ENCODE measurements around the gene BRK1. TPM values are rescaled to one million over a fixed set of nuclear protein-coding genes. Genes with fewer than 3 reads are reported as not detected.
A peak's percentile ranks its signal among the peaks of the same experiment; 100 is the strongest.

The BRK1 gene
- total and polyA plus RNA-seq, 9 of the 15 experiments (the other 6 are each of a cell fraction or from before 2014, with no cell fraction given) = 105 to 634 (median 250) TPM

GRCh38 chr3:10115326-10116137 lies at the start of gene BRK1 (continued):
- TF ChIP-seq, protein P1, sequence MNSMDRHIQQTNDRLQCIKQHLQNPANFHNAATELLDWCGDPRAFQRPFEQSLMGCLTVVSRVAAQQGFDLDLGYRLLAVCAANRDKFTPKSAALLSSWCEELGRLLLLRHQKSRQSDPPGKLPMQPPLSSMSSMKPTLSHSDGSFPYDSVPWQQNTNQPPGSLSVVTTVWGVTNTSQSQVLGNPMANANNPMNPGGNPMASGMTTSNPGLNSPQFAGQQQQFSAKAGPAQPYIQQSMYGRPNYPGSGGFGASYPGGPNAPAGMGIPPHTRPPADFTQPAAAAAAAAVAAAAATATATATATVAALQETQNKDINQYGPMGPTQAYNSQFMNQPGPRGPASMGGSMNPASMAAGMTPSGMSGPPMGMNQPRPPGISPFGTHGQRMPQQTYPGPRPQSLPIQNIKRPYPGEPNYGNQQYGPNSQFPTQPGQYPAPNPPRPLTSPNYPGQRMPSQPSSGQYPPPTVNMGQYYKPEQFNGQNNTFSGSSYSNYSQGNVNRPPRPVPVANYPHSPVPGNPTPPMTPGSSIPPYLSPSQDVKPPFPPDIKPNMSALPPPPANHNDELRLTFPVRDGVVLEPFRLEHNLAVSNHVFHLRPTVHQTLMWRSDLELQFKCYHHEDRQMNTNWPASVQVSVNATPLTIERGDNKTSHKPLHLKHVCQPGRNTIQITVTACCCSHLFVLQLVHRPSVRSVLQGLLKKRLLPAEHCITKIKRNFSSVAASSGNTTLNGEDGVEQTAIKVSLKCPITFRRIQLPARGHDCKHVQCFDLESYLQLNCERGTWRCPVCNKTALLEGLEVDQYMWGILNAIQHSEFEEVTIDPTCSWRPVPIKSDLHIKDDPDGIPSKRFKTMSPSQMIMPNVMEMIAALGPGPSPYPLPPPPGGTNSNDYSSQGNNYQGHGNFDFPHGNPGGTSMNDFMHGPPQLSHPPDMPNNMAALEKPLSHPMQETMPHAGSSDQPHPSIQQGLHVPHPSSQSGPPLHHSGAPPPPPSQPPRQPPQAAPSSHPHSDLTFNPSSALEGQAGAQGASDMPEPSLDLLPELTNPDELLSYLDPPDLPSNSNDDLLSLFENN (IDR thresholded peaks at IDR 0.05; ENCODE audit: low read depth in 2 of 2, low read length in 2 of 2) = no peak
- TF ChIP-seq TAL1 (IDR thresholded peaks at IDR 0.05) (no peak), MBD2 (IDR thresholded peaks at IDR 0.05; ENCODE audit: borderline replicate concordance, low read depth) (peak; percentile 77; the same call in 1 of the 2 replicates), JUND (IDR thresholded peaks at IDR 0.05; ENCODE audit: borderline replicate concordance, low read depth, low read length) (peak; percentile 76), JUND (tag; IDR thresholded peaks at IDR 0.05; ENCODE audit: borderline replicate concordance, low read depth, low read length) (peak; percentile 58; the same call in 1 of the 3 replicates), TARDBP (IDR thresholded peaks at IDR 0.05) (0 out of 2 replicates have a peak, but pooled peaks have one; percentile 56), RBBP5 (IDR thresholded peaks at IDR 0.05; ENCODE audit: borderline replicate concordance, insufficient read depth, low read length, poor library complexity, severe bottlenecking) (peak; percentile 92), HNRNPLL (IDR thresholded peaks at IDR 0.05; ENCODE audit: low read depth, low read length, poor library complexity, severe bottlenecking) (peak; percentile 73), ZNF436 (CRISPR knock-in tag; IDR thresholded peaks at IDR 0.05) (no peak), ZBTB11 (CRISPR knock-in tag; IDR thresholded peaks at IDR 0.05) (peak in 2 of 3 experiments; percentile 34 to 63; a peak in 3 of 6 replicates), TEAD2 (tag; IDR thresholded peaks at IDR 0.05) (no peak), RCOR1 (IDR thresholded peaks at IDR 0.05; ENCODE audit: borderline replicate concordance in 1 of 2, low read depth in 2 of 2, low read length in 2 of 2) (peak in 1 of 2 experiments; percentile 42; a peak in 1 of 4 replicates), ADNP (tag; IDR thresholded peaks at IDR 0.05) (no peak)
- TF ChIP-seq, protein P2, sequence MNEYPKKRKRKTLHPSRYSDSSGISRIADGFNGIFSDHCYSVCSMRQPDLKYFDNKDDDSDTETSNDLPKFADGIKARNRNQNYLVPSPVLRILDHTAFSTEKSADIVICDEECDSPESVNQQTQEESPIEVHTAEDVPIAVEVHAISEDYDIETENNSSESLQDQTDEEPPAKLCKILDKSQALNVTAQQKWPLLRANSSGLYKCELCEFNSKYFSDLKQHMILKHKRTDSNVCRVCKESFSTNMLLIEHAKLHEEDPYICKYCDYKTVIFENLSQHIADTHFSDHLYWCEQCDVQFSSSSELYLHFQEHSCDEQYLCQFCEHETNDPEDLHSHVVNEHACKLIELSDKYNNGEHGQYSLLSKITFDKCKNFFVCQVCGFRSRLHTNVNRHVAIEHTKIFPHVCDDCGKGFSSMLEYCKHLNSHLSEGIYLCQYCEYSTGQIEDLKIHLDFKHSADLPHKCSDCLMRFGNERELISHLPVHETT (CRISPR knock-in tag; conservative IDR thresholded peaks at IDR 0.05 in 1 of 2, IDR thresholded peaks at IDR 0.05 in 1 of 2) = peak in 1 of 2 experiments; percentile 89; a peak in 2 of 4 replicates
- TF ChIP-seq, protein P3, sequence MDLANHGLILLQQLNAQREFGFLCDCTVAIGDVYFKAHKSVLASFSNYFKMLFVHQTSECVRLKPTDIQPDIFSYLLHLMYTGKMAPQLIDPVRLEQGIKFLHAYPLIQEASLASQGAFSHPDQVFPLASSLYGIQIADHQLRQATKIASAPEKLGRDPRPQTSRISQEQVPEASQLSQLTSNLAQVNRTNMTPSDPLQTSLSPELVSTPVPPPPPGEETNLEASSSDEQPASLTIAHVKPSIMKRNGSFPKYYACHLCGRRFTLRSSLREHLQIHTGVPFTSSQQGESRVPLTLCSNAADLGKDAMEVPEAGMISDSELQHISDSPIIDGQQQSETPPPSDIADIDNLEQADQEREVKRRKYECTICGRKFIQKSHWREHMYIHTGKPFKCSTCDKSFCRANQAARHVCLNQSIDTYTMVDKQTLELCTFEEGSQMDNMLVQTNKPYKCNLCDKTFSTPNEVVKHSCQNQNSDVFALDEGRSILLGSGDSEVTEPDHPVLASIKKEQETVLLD (IDR thresholded peaks at IDR 0.05) = peak; percentile 97

All from K562 (cell line).